A673 (cell line): ENCODE measurements around the gene CARMIL1. TPM values are rescaled to one million over a fixed set of nuclear protein-coding genes. Genes with fewer than 3 reads are reported as not detected.

Experiments used
- BruUV-seq: library from RNA; stranded (reverse); fragments of 400-500 nt; replicated peaks from 2 replicates; lab custom pipeline; 2021; lab: Mats Ljungman, UMichigan
- CTCF ChIA-PET: fragments of 300-600 bp; sonication (Branson Sonifier 250); formaldehyde crosslinking; loops from one replicate; lab custom pipeline; 2022; ENCODE audit warnings: antibody characterized with exemption; lab: Charles Lee
- POLR2A ChIA-PET: fragments of 300-600 bp; sonication (Branson Sonifier 250); formaldehyde crosslinking; loops from one replicate; lab custom pipeline; 2022; ENCODE audit warnings: antibody characterized with exemption; ENCODE audit not compliant: low non-redundant PET; lab: Charles Lee
- DNase-seq: peaks from one replicate; pipeline ENCODE4 v3.0.0-alpha.2; 2015; ENCODE audit warnings: low spot score
- H3K27ac ChIP-seq: fragments of 200-600 bp; sonication (generic); 2 replicates; pipeline ENCODE4 v1.5.1; 2016; ENCODE audit warnings: mixed run types, low read depth, mild to moderate bottlenecking, mixed read lengths, antibody characterized with exemption, low read length; ENCODE audit not compliant: poor library complexity, severe bottlenecking
- H3K27me3 ChIP-seq: fragments of 200-600 bp; sonication (generic); replicated peaks from 2 replicates; pipeline ENCODE4 v1.6.1; 2017; ENCODE audit warnings: mixed run types, low read depth, mild to moderate bottlenecking, mixed read lengths, antibody characterized with exemption, low read length; ENCODE audit not compliant: insufficient read depth, poor library complexity
- H3K36me3 ChIP-seq: fragments of 200-600 bp; sonication (generic); 2 replicates; pipeline ENCODE4 v1.6.1; 2016; ENCODE audit warnings: mixed run types, mild to moderate bottlenecking, mixed read lengths, antibody characterized with exemption, low read length; ENCODE audit not compliant: insufficient read depth, poor library complexity, severe bottlenecking
- H3K4me1 ChIP-seq: fragments of 200-600 bp; sonication (generic); 2 replicates; pipeline ENCODE4 v1.6.1; 2017; ENCODE audit warnings: mixed run types, mild to moderate bottlenecking, mixed read lengths, antibody characterized with exemption, low read length; ENCODE audit not compliant: insufficient read depth, poor library complexity, severe bottlenecking
- H3K4me3 ChIP-seq: fragments of 200-600 bp; sonication (generic); 2 replicates; pipeline ENCODE4 v1.5.1; 2016; ENCODE audit warnings: low read depth, mixed run types, mild to moderate bottlenecking, mixed read lengths, low read length; ENCODE audit not compliant: poor library complexity, severe bottlenecking
- H3K9me3 ChIP-seq: fragments of 200-600 bp; sonication (generic); 2 replicates; pipeline ENCODE4 v1.6.1; 2016; ENCODE audit warnings: mixed run types, low read depth, mild to moderate bottlenecking, mixed read lengths, antibody characterized with exemption, low read length; ENCODE audit not compliant: poor library complexity, severe bottlenecking
- EZH2 ChIP-seq: fragments of 200-600 bp; sonication (generic); IDR thresholded peaks from 2 replicates; pipeline ENCODE4 v1.6.1; 2017; ENCODE audit warnings: borderline replicate concordance, low read depth, mild to moderate bottlenecking, mixed read lengths, antibody characterized with exemption, low read length; ENCODE audit not compliant: poor library complexity, severe bottlenecking
- intact Hi-C: fragments of 100-400 bp; cut with micrococcal nuclease; formaldehyde crosslinking; loops from one replicate; pipeline ENCODE4 v1.10.0; 2022; ENCODE audit not compliant: unreplicated experiment
- total RNA-seq: library from RNA; stranded (reverse); gene quantifications from 2 replicates; pipeline ENCODE4 v1.2.3, GENCODE V29; 2021
- TF ChIP-seq, protein P1 (sequence below): fragments of 300-800, 200-600 bp; sonication (generic); conservative IDR thresholded peaks from 2 replicates; pipeline ENCODE4 v1.5.1; 2017; ENCODE audit warnings: low read depth, mild to moderate bottlenecking, antibody characterized with exemption, low read length, moderate library complexity, mixed read lengths

The CARMIL1 gene
- total RNA-seq, 1 experiment from 2014 or later = 7.2 TPM

DNA sequence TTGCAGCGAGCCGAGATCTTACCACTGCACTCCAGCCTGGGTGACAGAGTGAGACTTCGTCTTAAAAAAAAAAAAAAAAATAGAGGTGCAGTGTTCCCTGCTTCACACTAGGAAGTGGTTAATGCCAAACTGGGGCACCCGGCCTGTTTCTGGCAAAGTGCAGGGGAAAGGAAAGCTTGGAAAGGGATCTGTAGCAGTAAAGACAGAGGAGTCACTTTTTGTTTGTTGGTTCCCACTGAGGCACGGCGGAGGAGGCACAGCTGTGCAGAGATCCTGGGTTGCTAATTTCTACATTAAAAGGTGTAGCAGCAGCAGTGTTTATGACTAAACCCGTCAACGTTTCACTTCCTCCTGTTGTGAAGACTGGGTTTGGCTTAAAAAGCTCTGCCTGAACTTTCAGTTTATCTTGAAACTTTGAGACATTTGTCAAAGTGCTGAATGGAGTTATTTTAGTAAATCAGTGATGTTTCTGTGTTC, 125.6 kb downstream of the CARMIL1 start:
- no peak for DNase-seq
- ChIA-PET CTCF (interaction anchor here (0.7 kb wide), 1 partner anchor 334 kb away, joined by 9 read pairs; no protein-coding TSS in a partner anchor), POLR2A (no interaction called here)
- no peak overlapping the region for H3K27ac ChIP-seq
- H3K4me3 ChIP-seq = no peak overlapping the region
- H3K4me1 ChIP-seq = no peaks in the 10 kb centered on the region
- TF ChIP-seq EZH2 = no peak
- TF ChIP-seq, protein P1, sequence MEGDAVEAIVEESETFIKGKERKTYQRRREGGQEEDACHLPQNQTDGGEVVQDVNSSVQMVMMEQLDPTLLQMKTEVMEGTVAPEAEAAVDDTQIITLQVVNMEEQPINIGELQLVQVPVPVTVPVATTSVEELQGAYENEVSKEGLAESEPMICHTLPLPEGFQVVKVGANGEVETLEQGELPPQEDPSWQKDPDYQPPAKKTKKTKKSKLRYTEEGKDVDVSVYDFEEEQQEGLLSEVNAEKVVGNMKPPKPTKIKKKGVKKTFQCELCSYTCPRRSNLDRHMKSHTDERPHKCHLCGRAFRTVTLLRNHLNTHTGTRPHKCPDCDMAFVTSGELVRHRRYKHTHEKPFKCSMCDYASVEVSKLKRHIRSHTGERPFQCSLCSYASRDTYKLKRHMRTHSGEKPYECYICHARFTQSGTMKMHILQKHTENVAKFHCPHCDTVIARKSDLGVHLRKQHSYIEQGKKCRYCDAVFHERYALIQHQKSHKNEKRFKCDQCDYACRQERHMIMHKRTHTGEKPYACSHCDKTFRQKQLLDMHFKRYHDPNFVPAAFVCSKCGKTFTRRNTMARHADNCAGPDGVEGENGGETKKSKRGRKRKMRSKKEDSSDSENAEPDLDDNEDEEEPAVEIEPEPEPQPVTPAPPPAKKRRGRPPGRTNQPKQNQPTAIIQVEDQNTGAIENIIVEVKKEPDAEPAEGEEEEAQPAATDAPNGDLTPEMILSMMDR = no peak
- BruUV-seq = no TSS peak
- H3K27me3 ChIP-seq = no peaks in the 10 kb centered on the region
- H3K36me3 ChIP-seq = no peaks in the 10 kb centered on the region
- intact Hi-C loops = no loop called here
- no peaks in the 10 kb centered on the region for H3K9me3 ChIP-seq

DNA sequence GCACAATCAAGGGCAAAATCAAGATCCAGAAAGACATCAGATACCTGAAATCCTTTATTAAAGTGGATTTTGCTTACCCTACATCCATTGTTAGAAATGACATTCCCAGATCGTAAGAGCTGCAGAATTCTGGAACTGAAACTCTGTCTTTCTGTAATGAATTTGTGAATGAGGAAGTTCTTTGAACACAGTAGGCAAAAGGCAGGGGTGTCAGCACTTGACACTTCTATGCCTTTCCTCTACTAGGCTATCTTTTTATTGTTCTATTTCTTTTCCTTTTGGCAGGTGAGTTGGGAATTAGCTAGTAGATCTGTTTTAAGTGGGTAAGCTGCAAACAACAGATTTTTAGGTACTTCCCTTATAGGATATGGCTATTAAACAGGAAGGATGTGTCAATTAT, 126.3 kb downstream of the CARMIL1 start:
- no peak overlapping the region for H3K4me3 ChIP-seq
- no peaks in the 10 kb centered on the region for H3K4me1 ChIP-seq
- BruUV-seq = no TSS peak
- no peaks in the 10 kb centered on the region for H3K36me3 ChIP-seq
- H3K27me3 ChIP-seq = no peaks in the 10 kb centered on the region
- ChIA-PET POLR2A (no interaction called here), CTCF (no interaction called here)
- intact Hi-C loops = no loop called here
- no peak for TF ChIP-seq EZH2
- TF ChIP-seq, protein P1 = no peak
- no peaks in the 10 kb centered on the region for H3K9me3 ChIP-seq
- H3K27ac ChIP-seq = no peak overlapping the region
- DNase-seq = no peak

DNA sequence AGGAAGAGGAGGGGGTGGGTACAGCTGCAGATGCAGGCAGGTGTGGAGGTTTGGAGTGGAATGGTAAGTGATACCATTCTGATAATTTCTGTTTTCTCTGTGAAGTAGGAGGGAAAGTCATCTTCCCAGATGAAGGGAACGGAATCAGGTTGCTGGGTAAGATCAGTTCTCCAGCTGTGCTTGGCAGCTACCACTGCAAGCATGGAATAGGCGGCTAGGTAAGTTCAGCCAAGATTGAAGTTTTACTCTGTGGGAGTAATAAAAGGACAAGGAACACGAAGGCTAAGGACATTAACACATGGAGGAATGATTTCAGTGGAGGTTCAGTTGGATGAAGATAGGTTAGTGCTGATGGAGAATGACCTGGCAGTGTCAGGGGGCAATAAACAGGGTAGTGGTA, 128.3 kb downstream of the CARMIL1 start:
- no peaks in the 10 kb centered on the region for H3K4me1 ChIP-seq
- BruUV-seq = no TSS peak
- no peaks in the 10 kb centered on the region for H3K36me3 ChIP-seq
- no peaks in the 10 kb centered on the region for H3K27me3 ChIP-seq
- ChIA-PET POLR2A (no interaction called here), CTCF (no interaction called here)
- no peak overlapping the region for H3K4me3 ChIP-seq
- intact Hi-C loops = no loop called here
- H3K27ac ChIP-seq = no peak overlapping the region
- TF ChIP-seq EZH2 = no peak
- TF ChIP-seq, protein P1 = no peak
- DNase-seq = no peak
- no peaks in the 10 kb centered on the region for H3K9me3 ChIP-seq
